TTC549 (cell line): ENCODE data around the gene CDYL.
"Not testable (repeated sequence)": the region's sequence is repeated elsewhere in the genome, so short reads cannot be mapped to it uniquely, and the experiment has no call there.

ENCODE experiments used
- FAIRE-seq: peaks from 2 replicates; lab custom pipeline; 2012; peaks lifted over from hg19 to GRCh38; lab: Jason Lieb, UNC

Gene CDYL

DNA sequence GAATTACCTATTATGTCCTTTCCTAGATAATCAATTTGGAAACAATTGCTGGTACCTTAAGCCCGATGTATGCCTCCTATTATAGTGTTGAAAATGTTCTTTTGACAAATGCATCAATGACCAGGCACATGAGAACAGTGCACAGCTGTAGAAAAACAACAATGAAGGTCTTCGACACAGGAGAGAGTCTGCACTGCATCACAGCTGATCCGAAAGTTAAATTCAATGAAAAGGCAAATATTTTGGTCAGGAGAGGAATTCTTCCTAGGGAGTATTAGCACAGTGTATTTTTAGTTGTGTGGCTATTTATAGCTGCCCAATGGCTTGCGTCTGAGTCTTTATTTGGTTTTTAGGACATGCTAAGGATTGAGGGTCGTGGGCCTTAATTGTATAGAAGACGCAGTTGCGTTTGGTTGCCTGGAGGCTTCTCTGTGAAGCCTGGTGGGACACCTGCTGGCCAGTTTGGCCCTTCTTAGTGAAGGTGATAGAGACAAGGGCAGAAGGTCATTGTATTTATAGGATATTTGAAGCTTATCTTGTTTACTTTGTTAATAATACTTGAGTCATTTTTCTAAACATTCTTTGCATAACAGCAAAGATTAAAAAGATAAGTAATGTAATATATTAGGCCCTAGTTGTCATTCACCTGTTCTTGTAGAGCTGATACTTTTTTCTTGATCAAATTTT is 72.3 kb downstream of the CDYL start:
- FAIRE-seq: no peak

DNA sequence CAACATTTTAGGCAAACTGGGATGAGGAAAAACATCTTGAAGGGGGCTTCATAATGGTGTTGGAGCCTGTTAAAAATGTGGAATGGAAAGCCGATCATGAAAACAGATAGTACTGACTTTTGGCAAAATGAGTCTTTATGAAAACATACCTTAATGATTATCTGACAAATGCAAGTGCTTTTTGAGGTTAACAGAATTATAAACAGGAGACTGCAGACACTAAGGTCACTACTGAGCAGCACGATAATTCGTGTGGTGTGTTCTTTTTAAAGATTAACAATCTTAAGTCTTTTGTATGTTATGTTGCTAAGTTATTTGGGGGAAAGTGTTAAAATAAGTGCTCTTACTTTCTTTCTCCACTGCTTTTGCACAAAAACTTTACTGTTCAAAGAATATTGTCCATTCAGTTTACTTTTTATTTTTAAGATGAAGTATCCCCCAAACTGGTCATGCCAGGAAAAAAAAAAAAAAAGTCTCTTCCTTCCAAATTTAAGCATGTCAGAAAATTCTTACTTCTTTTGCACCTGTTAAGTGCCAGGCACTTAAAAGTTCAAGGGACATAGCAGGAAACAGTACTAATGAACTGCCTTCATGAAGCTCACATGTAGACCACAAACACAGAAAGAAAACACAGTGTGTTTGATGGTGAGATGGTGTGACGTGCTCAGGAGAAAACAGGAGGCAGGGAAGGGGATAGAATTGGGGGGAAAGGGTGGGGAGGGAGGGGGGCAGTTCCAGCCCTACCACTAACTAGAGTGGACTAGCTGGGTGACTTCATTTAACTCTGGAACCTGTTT is 73.2 kb downstream of the CDYL start:
- FAIRE-seq: no peak

DNA sequence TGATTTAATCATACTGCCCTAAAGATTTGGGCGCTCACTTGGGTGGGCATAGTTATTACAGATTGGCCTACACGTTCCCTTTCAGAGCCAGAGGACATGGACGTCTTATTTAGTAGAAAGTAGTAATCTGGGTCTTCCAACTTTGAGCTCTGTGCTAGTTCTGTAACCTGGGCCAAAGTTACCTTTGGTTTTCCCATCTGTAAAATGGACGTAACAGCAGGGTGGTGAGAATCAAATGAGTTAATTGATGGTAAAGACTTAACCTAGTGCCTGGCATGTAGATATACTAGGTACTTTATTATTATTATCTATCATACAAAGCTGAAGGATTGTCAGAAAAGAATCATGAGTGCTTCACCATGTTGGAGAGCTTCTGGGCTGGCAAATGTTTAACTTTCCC is 74.8 kb downstream of the CDYL start:
- FAIRE-seq: no peak

DNA sequence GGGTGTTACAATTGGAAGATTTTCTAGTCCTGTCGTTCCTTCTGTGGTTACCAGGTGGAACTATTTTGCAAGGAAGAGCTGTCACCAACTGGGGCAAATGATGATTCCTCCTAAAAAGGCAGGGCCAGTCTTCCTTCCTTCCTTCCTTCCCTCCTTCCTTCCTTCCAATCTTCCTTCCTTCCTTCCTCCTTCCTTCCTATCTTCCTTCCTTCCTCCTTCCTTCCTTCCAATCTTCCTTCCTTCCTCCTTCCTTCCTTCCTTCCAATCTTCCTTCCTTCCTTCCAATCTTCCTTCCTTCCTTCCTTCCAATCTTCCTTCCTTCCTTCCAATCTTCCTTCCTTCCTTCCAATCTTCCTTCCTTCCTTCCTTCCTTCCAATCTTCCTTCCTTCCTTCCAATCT is 76.0 kb downstream of the CDYL start:
- not testable (repeated sequence) for FAIRE-seq

DNA sequence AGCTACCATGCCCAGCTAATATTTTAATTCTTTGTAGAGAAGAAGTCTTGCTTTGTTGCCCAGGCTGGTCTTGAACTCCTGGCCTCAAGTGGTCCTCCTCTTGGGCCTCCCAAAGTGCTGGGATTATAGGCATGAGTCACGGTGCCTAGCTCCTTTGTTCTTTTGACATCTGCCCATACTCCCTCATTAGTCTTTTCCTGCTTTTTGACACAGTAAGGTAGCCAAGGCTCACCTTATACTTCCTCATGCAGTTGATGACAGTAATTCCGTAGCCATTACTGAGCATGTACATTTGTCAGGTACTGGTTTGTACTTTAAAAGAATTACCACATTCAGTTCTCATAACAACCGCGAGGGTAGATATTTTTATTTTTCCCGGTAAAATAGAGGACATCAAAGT is 76.7 kb downstream of the CDYL start:
- FAIRE-seq: no peak

DNA sequence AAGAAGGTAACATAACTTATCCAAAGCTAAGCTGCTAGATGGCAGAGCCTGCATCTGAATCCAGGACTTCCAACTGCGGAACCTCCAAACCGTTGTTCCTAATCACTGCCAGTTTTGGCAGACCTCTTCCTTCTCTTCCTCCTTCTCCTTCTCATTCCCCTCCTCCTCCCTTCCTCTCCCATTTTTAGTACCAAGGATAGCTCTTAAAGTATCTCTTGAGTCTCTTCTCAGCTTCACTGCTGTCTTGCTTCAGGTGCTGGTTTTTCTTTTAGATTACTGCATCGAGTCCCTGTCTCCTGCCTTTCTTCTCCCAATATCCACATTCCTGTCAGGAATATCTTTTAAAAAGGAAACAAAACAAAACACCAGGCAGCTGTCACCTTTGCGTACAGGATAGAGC is 77.1 kb downstream of the CDYL start:
- no peak for FAIRE-seq

DNA sequence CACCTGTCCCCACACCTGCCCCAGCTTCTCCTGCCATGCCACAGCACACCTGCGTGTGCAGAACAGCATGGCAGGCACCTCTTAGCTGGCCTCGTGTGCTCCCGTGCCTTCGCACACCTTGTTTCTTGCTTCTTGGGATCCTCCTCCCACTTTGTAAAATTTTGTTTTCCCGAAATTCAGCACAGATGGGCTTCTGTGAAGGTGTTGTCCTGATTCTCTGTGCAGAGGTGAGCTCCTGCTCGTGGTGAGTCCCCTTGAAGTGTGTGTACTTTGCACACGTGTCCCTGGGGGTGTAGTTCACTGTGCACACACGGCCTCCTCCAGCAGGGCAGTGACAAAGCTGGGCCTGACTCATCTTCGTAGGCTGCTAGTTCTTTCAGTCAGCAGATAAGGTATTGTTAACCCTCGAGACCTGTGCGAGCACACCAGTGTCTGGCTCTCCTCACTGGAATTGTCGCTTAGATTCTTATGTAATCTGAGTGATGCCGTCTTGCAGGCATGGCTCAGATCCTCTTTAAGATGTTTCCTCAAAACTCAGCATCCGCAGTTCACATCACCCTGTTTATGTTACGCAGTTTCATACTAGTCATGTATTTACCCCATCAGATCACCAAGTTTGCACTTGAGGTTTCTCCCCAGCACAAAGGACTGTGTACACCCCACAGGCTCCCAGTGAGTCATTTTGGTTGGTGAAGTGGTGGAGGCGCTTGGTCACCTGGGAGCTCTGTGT is 77.7 kb downstream of the CDYL start:
- no peak for FAIRE-seq

DNA sequence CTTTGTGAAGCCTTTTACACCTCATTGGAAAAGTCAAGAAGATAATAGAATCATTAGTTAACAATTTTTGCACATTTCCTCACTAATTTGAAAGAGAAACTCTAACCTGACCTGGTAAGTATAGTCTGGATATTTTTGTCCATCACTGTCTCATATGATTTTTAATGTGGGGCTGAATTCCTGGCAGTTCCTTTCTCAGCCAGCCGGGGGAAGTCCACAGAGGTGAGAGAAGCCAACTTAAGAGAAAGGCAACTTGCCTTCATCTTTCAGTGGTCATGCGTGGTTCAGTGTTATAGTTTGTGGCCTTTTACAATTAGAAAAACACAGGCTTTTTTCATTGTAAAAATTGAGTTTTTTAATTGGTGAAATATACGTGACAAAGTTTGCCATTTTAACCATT is 80.6 kb downstream of the CDYL start:
- FAIRE-seq: no peak

DNA sequence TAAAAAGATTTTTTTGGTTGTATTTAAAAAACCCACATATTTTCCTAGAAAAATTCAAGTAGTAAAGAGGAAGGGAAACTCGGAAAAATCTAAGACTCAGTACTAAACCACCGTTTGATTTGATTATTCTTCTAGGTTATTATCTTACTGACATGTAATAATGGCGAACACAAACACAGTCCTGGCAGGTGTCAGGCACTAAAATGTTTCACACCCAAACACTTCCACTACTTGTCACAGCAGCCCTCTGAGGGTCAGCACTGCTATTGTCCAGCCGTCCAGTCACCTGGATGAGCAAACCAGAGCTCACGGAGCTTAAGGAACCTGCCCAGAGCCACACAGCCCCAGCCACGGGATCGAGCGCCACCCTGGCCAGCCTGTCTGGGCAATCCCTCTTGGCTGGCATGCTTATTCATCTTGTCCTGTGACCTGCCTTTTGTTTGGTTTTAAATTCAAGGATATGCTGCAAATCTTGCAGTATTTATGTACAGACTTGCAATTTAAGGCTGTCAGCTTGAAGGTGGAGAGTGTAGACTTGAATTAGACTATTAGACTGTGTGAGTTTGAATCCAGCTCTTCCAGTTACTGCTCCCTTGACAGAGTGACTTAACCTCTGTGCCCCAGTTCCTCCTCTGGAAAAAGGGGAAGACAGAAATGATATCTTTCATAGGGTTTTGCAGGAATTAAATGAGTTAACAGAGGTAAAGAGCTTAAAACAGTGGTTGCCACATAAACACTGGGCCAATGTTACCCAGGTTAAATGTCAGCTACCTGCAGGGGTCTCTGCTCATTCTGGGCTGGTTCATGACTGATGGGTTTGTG is 82.2 kb downstream of the CDYL start:
- FAIRE-seq: no peak

DNA sequence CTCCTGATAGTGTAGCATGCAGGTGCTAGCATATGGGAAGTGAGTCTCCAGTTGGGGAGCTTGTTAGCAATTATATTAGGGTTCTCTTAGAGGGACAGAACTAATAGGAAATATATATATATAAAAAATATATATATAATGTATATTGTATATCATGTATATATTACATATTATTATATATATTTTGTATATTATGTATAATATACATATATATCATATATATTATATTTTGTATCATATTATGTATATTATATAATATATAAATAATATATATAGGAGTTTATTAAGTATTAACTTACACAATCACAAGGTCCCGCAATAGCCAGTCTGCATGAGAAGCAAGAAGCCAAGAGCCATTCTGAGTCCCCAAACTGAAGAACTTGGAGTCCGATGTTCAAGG is 84.2 kb downstream of the CDYL start:
- FAIRE-seq: peak; percentile 28

DNA sequence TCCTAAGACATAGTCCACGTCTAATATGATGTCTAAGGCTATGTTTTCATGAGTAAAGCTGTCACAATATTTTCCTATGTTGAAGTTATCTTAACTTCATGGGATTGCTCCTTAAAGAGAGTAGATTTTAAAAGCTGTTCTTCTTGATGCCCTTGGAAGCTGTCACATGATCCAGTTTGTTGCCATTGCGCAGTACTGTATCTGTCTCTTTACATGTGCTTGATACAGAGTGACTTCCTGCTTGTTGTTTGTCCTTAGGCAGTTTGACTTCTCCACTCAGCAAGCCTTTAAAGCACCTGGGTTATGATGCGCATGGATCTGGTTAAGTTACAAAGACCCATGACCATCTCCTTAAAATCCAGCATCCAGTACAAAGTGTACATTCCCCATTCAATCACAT is 85.4 kb downstream of the CDYL start:
- no peak for FAIRE-seq

DNA sequence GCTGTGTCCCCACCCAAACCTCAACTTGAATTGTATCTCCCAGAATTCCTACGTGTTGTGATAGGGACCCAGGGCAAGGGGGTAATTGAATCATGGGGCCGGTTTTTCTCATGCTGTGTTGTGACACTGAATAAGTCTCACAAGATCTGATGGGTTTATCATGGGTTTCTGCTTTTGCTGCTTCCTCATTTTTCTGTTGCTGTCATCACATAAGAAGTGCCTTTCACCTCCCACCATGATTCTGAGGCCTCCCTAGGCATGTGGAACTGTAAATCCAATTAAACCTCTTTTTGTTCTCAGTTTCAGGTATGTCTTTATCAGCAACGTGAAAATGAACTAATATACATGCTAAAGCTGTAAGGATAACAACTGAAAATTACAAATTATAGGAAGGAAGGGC is 88.3 kb downstream of the CDYL start:
- no peak for FAIRE-seq

DNA sequence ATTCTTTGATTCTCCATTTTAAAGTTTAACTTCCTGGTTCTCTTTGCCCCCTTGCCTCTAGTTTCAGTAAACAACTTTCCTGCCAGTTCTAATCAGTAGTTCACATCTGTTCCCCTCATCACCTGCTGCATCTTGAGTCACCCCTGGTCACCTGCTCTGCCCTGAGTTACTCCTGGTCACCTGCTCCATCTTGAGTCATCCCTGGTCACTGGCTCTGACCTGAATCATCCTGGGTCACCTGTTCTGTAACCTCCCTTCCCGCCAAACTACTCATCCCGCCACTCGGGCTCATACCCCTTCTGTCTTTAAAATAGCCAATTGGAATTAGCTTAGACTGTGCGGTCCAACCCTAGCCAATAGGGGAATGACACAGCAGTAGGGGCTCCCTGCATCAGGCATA is 88.8 kb downstream of the CDYL start:
- FAIRE-seq: not testable (repeated sequence)

DNA sequence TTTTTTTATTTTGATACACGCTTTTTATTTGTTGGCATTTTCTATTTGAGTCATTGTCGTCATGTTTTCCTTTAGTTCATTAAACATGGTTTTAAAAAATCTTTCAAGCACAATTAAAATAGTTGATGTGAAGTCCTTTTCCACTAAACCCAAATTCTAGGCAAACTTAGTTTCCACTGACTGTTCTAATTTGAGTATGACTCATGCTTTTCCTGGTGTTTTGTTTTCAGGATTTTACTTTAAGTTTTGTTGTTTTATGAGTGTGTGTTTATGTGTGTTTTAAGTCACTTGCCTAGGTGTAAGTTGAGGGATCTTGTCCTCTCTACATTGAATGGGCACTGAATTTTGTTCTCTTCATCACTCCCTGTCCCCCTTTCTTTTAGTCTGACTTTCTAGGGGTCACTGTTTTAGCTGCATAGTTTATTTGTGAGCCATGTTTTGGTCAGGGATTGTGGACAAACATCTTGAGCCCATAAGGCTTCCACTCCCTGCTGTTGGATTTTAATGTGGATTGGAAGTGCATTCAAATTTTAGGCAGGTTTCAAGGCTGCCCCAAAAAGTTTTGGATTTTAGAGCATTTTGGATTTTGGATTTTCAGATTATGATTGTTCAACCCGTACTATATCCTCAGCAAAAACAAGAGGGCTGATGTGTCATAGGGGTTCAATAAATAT is 94.8 kb downstream of the CDYL start:
- FAIRE-seq: no peak

DNA sequence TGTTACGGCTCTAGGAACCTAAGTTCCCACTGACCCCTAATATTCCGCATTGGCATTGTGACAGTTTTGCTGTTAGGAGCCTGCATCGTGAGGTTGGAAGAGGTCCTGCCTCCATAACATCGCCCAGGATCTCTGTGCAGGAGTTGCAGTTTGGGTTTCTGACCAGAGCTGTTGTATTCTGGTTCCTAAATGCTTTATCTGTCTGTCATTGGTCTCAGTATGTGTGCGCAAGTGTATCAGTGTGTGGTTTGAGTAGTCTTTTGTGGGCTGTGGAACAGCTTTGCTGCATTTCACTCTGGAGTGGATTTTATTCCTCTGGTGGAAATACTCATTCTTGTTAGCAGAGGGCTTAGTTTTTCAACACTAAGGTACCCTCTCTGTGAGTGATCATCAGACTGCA is 95.6 kb downstream of the CDYL start:
- FAIRE-seq: no peak

DNA sequence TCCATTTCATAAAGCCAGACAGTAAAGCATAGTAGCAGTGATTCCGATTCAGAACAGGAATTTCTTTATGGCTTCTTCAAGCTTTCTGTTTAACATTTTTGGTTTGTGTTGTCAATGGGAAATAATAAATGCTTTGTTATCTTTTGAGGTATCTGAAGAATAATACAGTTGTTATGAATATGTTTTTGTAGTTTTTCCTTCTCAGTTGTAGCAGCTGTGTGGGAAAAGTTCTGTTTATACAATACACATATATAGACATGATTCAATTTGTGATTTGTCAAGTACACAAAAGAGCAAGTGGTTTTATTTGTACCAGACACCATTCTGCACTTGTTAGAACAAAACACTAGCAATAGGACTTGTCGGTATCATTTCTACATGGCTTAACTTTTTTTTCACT is 96.6 kb downstream of the CDYL start:
- FAIRE-seq: no peak

DNA sequence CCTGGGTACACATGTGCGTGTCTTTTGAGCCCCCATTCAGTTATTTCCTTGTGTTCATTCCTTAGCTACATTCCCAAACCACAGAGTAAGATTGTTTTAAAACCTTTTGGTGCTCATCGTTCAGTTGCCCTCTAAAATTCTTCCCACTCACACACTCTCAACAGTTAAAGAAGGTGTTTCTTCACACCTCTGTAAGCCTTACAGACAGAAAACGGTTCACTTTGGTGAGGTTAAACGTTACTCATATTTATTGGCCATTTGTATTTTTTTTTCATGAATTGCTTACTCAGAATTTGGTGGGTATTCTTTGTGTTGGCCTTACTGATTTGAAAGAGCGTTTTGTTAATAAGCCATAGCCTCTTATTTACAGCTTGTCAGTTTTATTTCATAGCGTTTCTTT is 97.7 kb downstream of the CDYL start:
- FAIRE-seq: no peak

DNA sequence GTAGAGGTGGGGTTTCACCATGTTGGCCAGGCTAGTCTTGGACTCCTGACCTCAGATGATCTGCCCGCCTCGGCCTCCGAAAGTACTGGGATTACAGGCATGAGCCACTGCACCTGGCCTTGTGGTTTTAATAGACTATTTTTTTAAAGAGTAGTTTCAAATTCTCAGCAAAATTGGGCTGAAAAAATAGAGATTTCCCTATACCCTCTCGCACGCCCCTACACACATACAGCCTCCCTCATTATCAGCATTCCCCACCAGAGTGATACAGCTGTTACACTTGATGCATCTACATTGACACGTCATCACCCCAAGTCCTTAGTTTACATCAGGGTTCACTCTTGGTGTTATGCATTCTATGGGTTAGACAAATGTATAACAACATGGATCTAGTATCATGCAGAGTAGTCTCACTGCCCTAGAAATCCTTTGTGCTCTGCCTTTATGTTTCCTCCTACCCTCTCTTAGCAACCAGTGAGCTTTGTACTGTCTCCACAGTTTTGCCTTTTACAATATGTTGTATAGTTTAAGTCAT is 103.6 kb downstream of the CDYL start:
- no peak for FAIRE-seq

DNA sequence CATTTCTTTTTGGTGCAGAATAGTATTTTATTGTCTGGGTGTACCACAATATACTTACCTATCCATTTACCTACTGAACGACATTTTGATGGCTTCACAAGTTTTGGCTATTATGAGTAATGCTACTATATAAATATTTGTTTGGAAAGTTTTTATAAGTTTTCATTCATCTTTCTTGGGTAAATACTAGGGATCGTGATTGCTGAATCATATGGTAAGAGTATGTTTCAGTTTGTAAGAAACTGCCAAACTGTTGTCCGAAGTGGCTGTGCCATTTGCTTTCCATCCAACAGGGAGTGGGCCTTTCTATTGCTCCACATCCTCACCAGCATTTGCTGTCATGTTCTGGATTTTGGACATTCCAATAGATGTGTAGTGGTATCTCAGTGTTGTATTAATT is 104.2 kb downstream of the CDYL start:
- FAIRE-seq: no peak

DNA sequence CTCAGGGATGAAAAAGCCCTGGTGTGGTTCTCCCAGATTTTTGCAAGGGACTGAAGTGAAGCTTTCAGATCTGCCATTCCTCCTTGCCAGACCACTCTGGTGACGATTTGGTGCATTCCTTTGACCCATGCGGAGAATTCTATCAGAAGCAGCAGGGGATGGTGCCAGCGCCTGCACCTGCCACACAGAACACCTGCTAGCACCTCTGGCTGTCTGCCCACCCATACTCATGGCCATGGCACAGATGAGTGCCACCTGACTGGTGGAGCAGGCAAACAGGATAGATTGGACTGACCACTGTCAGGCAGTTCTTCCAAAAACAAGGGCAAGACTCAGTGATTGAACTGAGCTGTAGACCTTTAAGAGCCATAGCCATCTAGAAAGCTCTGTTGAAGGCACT is 107.1 kb downstream of the CDYL start:
- no peak for FAIRE-seq

DNA sequence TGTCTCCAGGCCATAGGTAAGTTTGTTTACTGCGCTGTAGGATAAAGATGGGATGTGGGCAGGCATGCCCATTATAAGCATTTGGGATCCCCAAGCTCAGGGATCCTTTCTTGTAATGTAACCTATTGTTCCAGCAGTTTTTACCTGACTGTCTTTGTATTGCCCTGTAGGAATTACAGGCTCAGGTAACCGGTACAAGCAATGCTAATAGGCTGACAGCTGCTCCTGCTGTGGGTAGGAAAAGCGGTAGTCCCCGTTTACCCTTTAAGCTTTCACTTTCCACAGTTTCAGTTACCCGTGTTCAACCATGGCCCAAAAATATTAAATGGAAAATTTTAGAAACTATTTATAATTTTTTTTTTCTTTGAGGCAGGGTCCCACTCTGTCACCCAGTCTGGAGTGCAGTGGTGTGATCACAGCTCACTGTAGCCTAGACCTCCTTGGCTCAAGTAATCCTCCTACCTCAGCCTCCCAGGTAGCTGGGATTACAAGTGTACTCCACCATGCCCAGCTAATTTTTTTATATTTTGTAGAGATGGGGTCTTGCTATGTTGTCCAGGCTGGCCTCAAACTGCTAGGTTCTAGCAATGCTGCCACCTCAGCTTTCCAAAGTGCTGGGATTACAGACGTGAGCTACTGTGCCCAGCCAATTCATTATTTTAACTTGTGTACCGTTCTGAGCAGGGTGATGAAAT is 108.6 kb downstream of the CDYL start:
- no peak for FAIRE-seq
